Liver (tissue), 9 donors: ENCODE results near the gene CDK2AP2. TPM values are rescaled to one million over a fixed set of nuclear protein-coding genes. Genes with fewer than 3 reads are reported as not detected.

Experiments used
- DNase-seq: peaks from one replicate; pipeline ENCODE4 v3.0.0-alpha.2; 2017; ENCODE audit warnings: low spot score
- H3K27ac ChIP-seq, 2 donors: one replicate each; pipeline ENCODE4 v1.7.0; 2013; ENCODE audit warnings: inconsistent platforms in 2 of 2, low read length in 2 of 2, control low read depth in 1 of 2, low read depth in 1 of 2, mild to moderate bottlenecking in 1 of 2
- H3K27me3 ChIP-seq, 4 donors: one replicate each; pipeline versions ENCODE4 v1.6.1 to v1.7.0; 2013; ENCODE audit warnings: low read length in 3 of 4, inconsistent platforms in 1 of 4, mild to moderate bottlenecking in 1 of 4, moderate library complexity in 1 of 4; ENCODE audit not compliant: control insufficient read depth in 4 of 4, insufficient read depth in 4 of 4
- H3K36me3 ChIP-seq, 4 donors: one replicate each; pipeline versions ENCODE4 v1.6.1 to v1.7.0; 2013; ENCODE audit warnings: low read length in 3 of 4, mild to moderate bottlenecking in 3 of 4, low read depth in 1 of 4, moderate library complexity in 1 of 4; ENCODE audit not compliant: control insufficient read depth in 4 of 4, insufficient read depth in 3 of 4
- H3K4me1 ChIP-seq, 4 donors: one replicate each; pipeline versions ENCODE4 v1.6.1 to v1.7.0; 2013; ENCODE audit warnings: low read length in 3 of 4, mild to moderate bottlenecking in 3 of 4, moderate library complexity in 1 of 4; ENCODE audit not compliant: control insufficient read depth in 4 of 4, insufficient read depth in 4 of 4
- H3K4me3 ChIP-seq, 3 donors: one replicate each; pipeline versions ENCODE4 v1.6.1 to v1.7.0; 2013; ENCODE audit warnings: low read length in 3 of 3, control low read depth in 1 of 3, low read depth in 1 of 3, mild to moderate bottlenecking in 1 of 3
- H3K9ac ChIP-seq, 2 donors: one replicate each; pipeline ENCODE4 v1.7.0; 2013; ENCODE audit warnings: low read length in 2 of 2, mild to moderate bottlenecking in 2 of 2, moderate library complexity in 2 of 2, control low read depth in 1 of 2, low read depth in 1 of 2
- H3K9me3 ChIP-seq, 4 donors: one replicate each; pipeline versions ENCODE4 v1.6.1 to v1.7.0; 2013; ENCODE audit warnings: low read length in 3 of 4; ENCODE audit not compliant: control insufficient read depth in 4 of 4
- ATF3 ChIP-seq: IDR thresholded peaks from 2 replicates; pipeline ENCODE4 v1.6.1; 2016; ENCODE audit warnings: antibody characterized with exemption
- CTCF ChIP-seq: fragments of 150-350 bp; IDR thresholded peaks from 2 replicates; pipeline ENCODE4 v1.5.1; 2017; ENCODE audit warnings: improper control_type of control experiment, low read depth, low read length; ENCODE audit not compliant: missing input control
- EGR1 ChIP-seq, 2 donors: IDR thresholded peaks; 2 replicates each; pipeline ENCODE4 v1.6.1; 2016 to 2018; ENCODE audit warnings: antibody characterized with exemption in 2 of 2, low read depth in 2 of 2
- FOXA1 ChIP-seq: IDR thresholded peaks from 2 replicates; pipeline ENCODE4 v1.6.1; 2016; ENCODE audit warnings: antibody characterized with exemption
- FOXA2 ChIP-seq: IDR thresholded peaks from 2 replicates; pipeline ENCODE4 v1.6.1; 2016; ENCODE audit warnings: antibody characterized with exemption
- GABPA ChIP-seq, 2 donors: IDR thresholded peaks in 1 of 2; conservative IDR thresholded peaks in 1 of 2; 2 replicates each; pipeline ENCODE4 v1.6.1; 2016; ENCODE audit warnings: antibody characterized with exemption in 2 of 2, mild to moderate bottlenecking in 1 of 2, moderate library complexity in 1 of 2
- HNF4A ChIP-seq, 2 donors: conservative IDR thresholded peaks; 2 replicates each; pipeline ENCODE4 v1.6.1; 2016; ENCODE audit warnings: antibody characterized with exemption in 2 of 2, mild to moderate bottlenecking in 2 of 2
- HNF4G ChIP-seq: IDR thresholded peaks from 2 replicates; pipeline ENCODE4 v1.6.1; 2016; ENCODE audit warnings: antibody characterized with exemption
- JUND ChIP-seq, 2 donors: IDR thresholded peaks; 2 replicates each; pipeline ENCODE4 v1.6.1; 2016; ENCODE audit warnings: antibody characterized with exemption in 2 of 2
- MAX ChIP-seq: IDR thresholded peaks from 2 replicates; pipeline ENCODE4 v1.6.1; 2016; ENCODE audit warnings: antibody characterized with exemption
- NR2F2 ChIP-seq: IDR thresholded peaks from 2 replicates; pipeline ENCODE4 v1.6.1; 2016; ENCODE audit warnings: antibody characterized with exemption
- RAD21 ChIP-seq, 2 donors: IDR thresholded peaks; 2 replicates each; pipeline ENCODE4 v1.6.1; 2016; ENCODE audit warnings: antibody characterized with exemption in 2 of 2, mild to moderate bottlenecking in 2 of 2
- REST ChIP-seq: IDR thresholded peaks from 2 replicates; pipeline ENCODE4 v1.6.1; 2016; ENCODE audit warnings: antibody characterized with exemption, mild to moderate bottlenecking
- RXRA ChIP-seq, 2 donors: IDR thresholded peaks; 2 replicates each; pipeline ENCODE4 v1.6.1; 2017 to 2018; ENCODE audit warnings: antibody characterized with exemption in 2 of 2, mild to moderate bottlenecking in 1 of 2
- SP1 ChIP-seq: IDR thresholded peaks from 2 replicates; pipeline ENCODE4 v1.6.1; 2018; ENCODE audit warnings: antibody characterized with exemption, mild to moderate bottlenecking
- TAF1 ChIP-seq: conservative IDR thresholded peaks from 2 replicates; pipeline ENCODE4 v1.6.1; 2016; ENCODE audit warnings: antibody characterized with exemption, mild to moderate bottlenecking
- YY1 ChIP-seq: IDR thresholded peaks from 2 replicates; pipeline ENCODE4 v1.6.1; 2016; ENCODE audit warnings: antibody characterized with exemption, mild to moderate bottlenecking
- ZBTB33 ChIP-seq: IDR thresholded peaks from 2 replicates; pipeline ENCODE4 v1.6.1; 2016; ENCODE audit warnings: antibody characterized with exemption
- WGBS: extraction: QIAGEN DNeasy Blood & Tissue Kit; methylation state at CpG from one replicate; pipeline ENCODE4 v1.1.7; 2013; 5-methylcytosine and 5-hydroxymethylcytosine counted together
- polyA plus RNA-seq, 2 donors: library from polyadenylated mRNA; stranded (reverse) in 1 of 2; unstranded in 1 of 2; fragments of 200-250 nt in 1 of 2; fragments of >200 nt in 1 of 2; fragmentation: Nextera tagmentation in 1 of 2; extraction: Ambion mirVana in 1 of 2; gene quantifications; one replicate each; pipeline versions ENCODE4 v1.2.1 to v1.2.3, GENCODE V29; 2013 to 2015
- total RNA-seq, 2 donors: library from RNA; depleted of rRNA; stranded (reverse); fragments of >200 nt; gene quantifications; one replicate each; pipeline ENCODE4 v1.2.3, GENCODE V29; 2014
- donor health status: healthy.
- donor health status: healthy.
- donor health status: healthy.
- donor health status: healthy.
- donor health status: healthy.

Gene CDK2AP2
- total and polyA plus RNA-seq, 4 donors = 14.1 to 126 (median 56.6) TPM

- peaks cover 3 to 30% (median 22%) of the 10 kb centered on the region in 4 donors for H3K4me1 ChIP-seq
- no peak for DNase-seq
- H3K36me3 ChIP-seq = no peaks in the 10 kb centered on the region
- H3K4me3 ChIP-seq = no peak overlapping the region
- H3K27me3 ChIP-seq = no peaks in the 10 kb centered on the region
- 55% methylated on average over 3 of the region's 3 CpGs for WGBS
- H3K27ac ChIP-seq = no peak overlapping the region
- TF ChIP-seq HNF4A (conservative IDR thresholded peaks at IDR 0.05) (no peak), FOXA2 (no peak), CTCF (no peak), TAF1 (no peak), FOXA1 (no peak), RAD21 (IDR thresholded peaks at IDR 0.05) (no peak), MAX (no peak), SP1 (no peak), NR2F2 (no peak), ZBTB33 (no peak), ATF3 (no peak), HNF4G (no peak), JUND (IDR thresholded peaks at IDR 0.05) (no peak), GABPA (IDR thresholded peaks at IDR 0.05 in 1 of 2, conservative IDR thresholded peaks at IDR 0.05 in 1 of 2) (no peak), YY1 (no peak), REST (no peak), EGR1 (IDR thresholded peaks at IDR 0.05; ENCODE audit: low read depth in 2 of 2) (no peak), RXRA (IDR thresholded peaks at IDR 0.05) (no peak)
- no peak overlapping the region for H3K9ac ChIP-seq
- H3K9me3 ChIP-seq = no peaks in the 10 kb centered on the region
Measured at GRCh38 chr11:67510023-67510345, 2.0 kb upstream of the CDK2AP2 start.
